Measurements from ENCODE around the gene EIF4A3.
"Not testable (repeated sequence)": the region's sequence is repeated elsewhere in the genome, so short reads cannot be mapped to it uniquely, and the experiment has no call there.

EIF4A3 gene

GRCh38 chr17:80176757-80177156 lies 29.8 kb upstream of the EIF4A3 start:
- H3K4me3 ChIP-seq = no peak overlapping the region
- no peak overlapping the region for H3K27ac ChIP-seq

GRCh38 chr17:80173916-80174315 lies 27.0 kb upstream of the EIF4A3 start:
- H3K4me3 ChIP-seq = no peak overlapping the region

GRCh38 chr17:80173126-80173525 lies 26.2 kb upstream of the EIF4A3 start:
- Histone ChIP-seq H3K4me3 (no peak overlapping the region), H3K27ac (no peak overlapping the region)

More at GRCh38 chr17:80173916-80174315, 27.0 kb upstream of the EIF4A3 start:
- no peak overlapping the region for H3K27ac ChIP-seq

- H3K27ac ChIP-seq = no peak overlapping the region
- H3K4me3 ChIP-seq = no peak overlapping the region
These were observed 24.8 kb upstream of the EIF4A3 start for GRCh38 chr17:80171681-80172080.

- peak within 1 kb of the TSS; percentile 9 to 34 (median 17) for H3K4me3 ChIP-seq
- H3K27ac ChIP-seq = peak within 1 kb of the TSS in 13 of 21 experiments; percentile 4 to 76 (median 47)
These were observed 23.0 kb upstream of the EIF4A3 start, which contains the start of gene CARD14 for GRCh38 chr17:80169784-80170500. CARD14 (plus strand) TSS chr17:80170030; CDS start chr17:80181439, 11,409 bp downstream.

- no peak overlapping the region for H3K4me3 ChIP-seq
- no peak overlapping the region for H3K27ac ChIP-seq
These were observed 22.2 kb upstream of the EIF4A3 start for GRCh38 chr17:80169107-80169506.

- no peak overlapping the region for H3K4me3 ChIP-seq
These were observed 21.4 kb upstream of the EIF4A3 start for GRCh38 chr17:80168371-80168770.

GRCh38 chr17:80166446-80166845 lies 19.5 kb upstream of the EIF4A3 start:
- H3K27ac ChIP-seq = peak overlapping the region in 1 of 21 experiments; percentile 16

More at GRCh38 chr17:80168371-80168770, 21.4 kb upstream of the EIF4A3 start:
- H3K27ac ChIP-seq = peak overlapping the region in 1 of 21 experiments; percentile 11

GRCh38 chr17:80164185-80164584 lies 17.3 kb upstream of the EIF4A3 start:
- H3K27ac ChIP-seq = no peak overlapping the region
- no peak overlapping the region for H3K4me3 ChIP-seq

More at GRCh38 chr17:80166446-80166845, 19.5 kb upstream of the EIF4A3 start:
- H3K4me3 ChIP-seq = no peak overlapping the region

- no peak overlapping the region for H3K4me3 ChIP-seq
- H3K27ac ChIP-seq = no peak overlapping the region
These were observed 16.4 kb upstream of the EIF4A3 start for GRCh38 chr17:80163336-80163735.

GRCh38 chr17:80160536-80160935 lies 13.6 kb upstream of the EIF4A3 start:
- no peak overlapping the region for H3K4me3 ChIP-seq
- no peak overlapping the region for H3K27ac ChIP-seq

GRCh38 chr17:80158846-80159245 lies 11.9 kb upstream of the EIF4A3 start:
- H3K27ac ChIP-seq = no peak overlapping the region
- H3K4me3 ChIP-seq = no peak overlapping the region

- H3K27ac ChIP-seq, H3K4me3 ChIP-seq: not testable (repeated sequence)
These were observed 8.7 kb upstream of the EIF4A3 start for GRCh38 chr17:80155600-80155999.

GRCh38 chr17:80154166-80154565 lies 7.2 kb upstream of the EIF4A3 start:
- Histone ChIP-seq H3K4me3 (no peak overlapping the region), H3K27ac (no peak overlapping the region)

- Histone ChIP-seq H3K4me3 (no peak overlapping the region), H3K27ac (peak overlapping the region in 3 of 21 experiments; percentile 35 to 66 (median 65))
These were observed 6.1 kb upstream of the EIF4A3 start for GRCh38 chr17:80153004-80153403.

GRCh38 chr17:80152081-80152702 lies 5.3 kb upstream of the EIF4A3 start:
- no peak overlapping the region for H3K4me3 ChIP-seq
- H3K27ac ChIP-seq = peak overlapping the region in 10 of 21 experiments; percentile 34 to 66 (median 48)

GRCh38 chr17:80151333-80151732 lies 4.4 kb upstream of the EIF4A3 start:
- H3K27ac ChIP-seq = peak overlapping the region in 9 of 21 experiments; percentile 35 to 65 (median 49)
- H3K4me3 ChIP-seq = no peak overlapping the region

GRCh38 chr17:80146121-80147034 lies 550 bp downstream of the EIF4A3 start:
- peak overlapping the region; percentile 64 to 99 (median 97) for H3K27ac ChIP-seq
- H3K4me3 ChIP-seq = peak overlapping the region; percentile 82 to 100 (median 94)

GRCh38 chr17:80145076-80146075 lies 1.6 kb downstream of the EIF4A3 start:
- peak overlapping the region in 12 of 21 experiments; percentile 10 to 99 (median 98) for H3K27ac ChIP-seq
- peak overlapping the region; percentile 82 to 100 (median 94) for H3K4me3 ChIP-seq

Measured in skin epidermis (tissue), 12 donors.